Fibroblast of skin of left quadriceps (primary cell): ENCODE data around the gene LRPAP1.
"Not testable (repeated sequence)": the region's sequence is repeated elsewhere in the genome, so short reads cannot be mapped to it uniquely, and the experiment has no call there.

Experiments used
- DNase-seq, 2 experiments: peaks; one replicate each; pipeline ENCODE4 v3.0.0-alpha.2; 2013; ENCODE audit warnings: low read depth in 2 of 2

Gene LRPAP1

GRCh38 chr4:3560465-3560864 is 28.2 kb upstream of the LRPAP1 start:
- DNase-seq, result not testable (repeated sequence)

- DNase-seq, result not testable (repeated sequence)
Observed at GRCh38 chr4:3559381-3560290, 27.4 kb upstream of the LRPAP1 start.

GRCh38 chr4:3558514-3558836 is 26.3 kb upstream of the LRPAP1 start:
- not testable (repeated sequence) for DNase-seq

GRCh38 chr4:3557676-3558513 is 25.7 kb upstream of the LRPAP1 start:
- DNase-seq, result not testable (repeated sequence)

- not testable (repeated sequence) for DNase-seq
Observed at GRCh38 chr4:3557088-3557492, 24.9 kb upstream of the LRPAP1 start.

GRCh38 chr4:3556244-3556867 is 24.1 kb upstream of the LRPAP1 start:
- DNase-seq, result not testable (repeated sequence)

- not testable (repeated sequence) for DNase-seq
Observed at GRCh38 chr4:3555459-3556070, 23.3 kb upstream of the LRPAP1 start.

- not testable (repeated sequence) for DNase-seq
Observed at GRCh38 chr4:3551366-3551765, 19.1 kb upstream of the LRPAP1 start.

- not testable (repeated sequence) for DNase-seq
Observed at GRCh38 chr4:3550792-3551325, 18.6 kb upstream of the LRPAP1 start.

GRCh38 chr4:3550041-3550440 is 17.8 kb upstream of the LRPAP1 start:
- not testable (repeated sequence) for DNase-seq

GRCh38 chr4:3549694-3550001 is 17.4 kb upstream of the LRPAP1 start:
- not testable (repeated sequence) for DNase-seq

GRCh38 chr4:3548991-3549693 is 16.9 kb upstream of the LRPAP1 start:
- DNase-seq, result not testable (repeated sequence)

GRCh38 chr4:3546721-3547120 is 14.5 kb upstream of the LRPAP1 start:
- DNase-seq, result not testable (repeated sequence)

- not testable (repeated sequence) for DNase-seq
Observed at GRCh38 chr4:3545351-3545750, 13.1 kb upstream of the LRPAP1 start.

GRCh38 chr4:3544259-3545025 is 12.2 kb upstream of the LRPAP1 start:
- DNase-seq, result not testable (repeated sequence)

- not testable (repeated sequence) for DNase-seq
Observed at GRCh38 chr4:3543415-3543814, 11.2 kb upstream of the LRPAP1 start.

- not testable (repeated sequence) for DNase-seq
Observed at GRCh38 chr4:3538906-3539305, 6.7 kb upstream of the LRPAP1 start.

GRCh38 chr4:3535812-3536211 is 3.6 kb upstream of the LRPAP1 start:
- not testable (repeated sequence) for DNase-seq

GRCh38 chr4:3533423-3533820 is 1.2 kb upstream of the LRPAP1 start:
- no peak for DNase-seq
